ENCODE data around the gene NEXMIF.

The NEXMIF gene

DNA sequence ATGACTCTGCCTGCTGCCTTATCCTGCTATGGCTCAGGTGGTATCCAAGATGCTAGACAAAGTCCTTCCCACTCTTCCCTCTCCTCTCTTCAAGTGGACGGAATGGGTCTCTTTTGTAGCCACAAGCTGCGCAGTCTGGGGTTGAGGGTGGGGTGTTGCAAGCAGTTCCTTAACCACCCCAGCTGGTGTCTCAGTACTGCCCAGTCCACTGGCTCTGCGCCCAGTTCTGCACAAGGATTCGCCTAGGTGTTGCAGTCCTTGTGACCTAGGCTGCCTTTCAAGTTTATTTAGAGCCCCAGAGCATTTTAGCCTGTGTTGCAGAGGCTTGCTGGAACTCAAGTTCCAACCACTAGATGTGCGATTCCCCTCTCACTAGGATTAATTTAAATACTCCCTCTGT is 120.7 kb downstream of the NEXMIF start:
- Histone ChIP-seq H3K36me3 (ENCODE audit: control insufficient read depth, insufficient read depth, low read length) (no peaks in the 10 kb centered on the region), H3K4me1 (no peaks in the 10 kb centered on the region), H3K9ac (no peak overlapping the region), H3K27me3 (ENCODE audit: control insufficient read depth, insufficient read depth, low read length) (no peaks in the 10 kb centered on the region), H3K4me3 (ENCODE audit: low read depth, low read length) (no peak overlapping the region), H2AFZ (no peak overlapping the region), H3K4me2 (ENCODE audit: low read length) (no peak overlapping the region), H3K27ac (no peak overlapping the region), H3K79me2 (no peaks in the 10 kb centered on the region), H3K9me3 (ENCODE audit: control insufficient read depth, low read length) (no peaks in the 10 kb centered on the region)
- TF ChIP-seq, protein P1, sequence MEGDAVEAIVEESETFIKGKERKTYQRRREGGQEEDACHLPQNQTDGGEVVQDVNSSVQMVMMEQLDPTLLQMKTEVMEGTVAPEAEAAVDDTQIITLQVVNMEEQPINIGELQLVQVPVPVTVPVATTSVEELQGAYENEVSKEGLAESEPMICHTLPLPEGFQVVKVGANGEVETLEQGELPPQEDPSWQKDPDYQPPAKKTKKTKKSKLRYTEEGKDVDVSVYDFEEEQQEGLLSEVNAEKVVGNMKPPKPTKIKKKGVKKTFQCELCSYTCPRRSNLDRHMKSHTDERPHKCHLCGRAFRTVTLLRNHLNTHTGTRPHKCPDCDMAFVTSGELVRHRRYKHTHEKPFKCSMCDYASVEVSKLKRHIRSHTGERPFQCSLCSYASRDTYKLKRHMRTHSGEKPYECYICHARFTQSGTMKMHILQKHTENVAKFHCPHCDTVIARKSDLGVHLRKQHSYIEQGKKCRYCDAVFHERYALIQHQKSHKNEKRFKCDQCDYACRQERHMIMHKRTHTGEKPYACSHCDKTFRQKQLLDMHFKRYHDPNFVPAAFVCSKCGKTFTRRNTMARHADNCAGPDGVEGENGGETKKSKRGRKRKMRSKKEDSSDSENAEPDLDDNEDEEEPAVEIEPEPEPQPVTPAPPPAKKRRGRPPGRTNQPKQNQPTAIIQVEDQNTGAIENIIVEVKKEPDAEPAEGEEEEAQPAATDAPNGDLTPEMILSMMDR (IDR thresholded peaks at IDR 0.05) = no peak

DNA sequence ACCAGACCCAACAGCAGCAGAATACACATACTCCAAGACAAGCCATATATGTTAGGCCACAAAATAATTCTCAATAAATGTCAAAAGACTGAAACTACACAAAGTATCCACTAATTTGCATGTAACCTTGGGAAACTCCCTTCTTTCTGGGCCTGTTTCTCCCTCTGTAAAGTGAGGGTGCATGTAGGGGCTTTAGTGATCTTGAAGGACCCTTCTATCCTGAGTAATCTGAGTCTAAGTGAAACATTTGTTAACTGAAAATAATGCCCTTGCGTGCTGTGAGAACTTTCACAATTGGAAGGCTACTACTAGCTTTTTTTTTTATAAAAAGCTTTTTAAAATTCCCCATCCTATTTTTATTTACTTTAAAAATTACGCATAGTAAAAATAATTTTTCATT is 125.2 kb downstream of the NEXMIF start:
- Histone ChIP-seq H3K79me2 (no peaks in the 10 kb centered on the region), H3K4me1 (no peaks in the 10 kb centered on the region), H3K27me3 (ENCODE audit: control insufficient read depth, insufficient read depth, low read length) (no peaks in the 10 kb centered on the region), H3K9me3 (ENCODE audit: control insufficient read depth, low read length) (no peaks in the 10 kb centered on the region), H3K9ac (no peak overlapping the region), H3K4me3 (ENCODE audit: low read depth, low read length) (no peak overlapping the region), H3K27ac (no peak overlapping the region), H2AFZ (no peak overlapping the region), H3K36me3 (ENCODE audit: control insufficient read depth, insufficient read depth, low read length) (no peaks in the 10 kb centered on the region), H3K4me2 (ENCODE audit: low read length) (no peak overlapping the region)
- TF ChIP-seq, protein P1 (IDR thresholded peaks at IDR 0.05) = no peak

GRCh38 chrX:74797338-74797887 is 127.8 kb downstream of the NEXMIF start:
- TF ChIP-seq, protein P1 (IDR thresholded peaks at IDR 0.05) = no peak
- H3K4me1 ChIP-seq = no peaks in the 10 kb centered on the region
- no peaks in the 10 kb centered on the region for H3K9me3 ChIP-seq (ENCODE audit: control insufficient read depth, low read length)
- H3K36me3 ChIP-seq (ENCODE audit: control insufficient read depth, insufficient read depth, low read length) = no peaks in the 10 kb centered on the region
- H3K9ac ChIP-seq = no peak overlapping the region
- H3K4me2 ChIP-seq (ENCODE audit: low read length) = no peak overlapping the region
- H3K4me3 ChIP-seq (ENCODE audit: low read depth, low read length) = no peak overlapping the region
- H3K27me3 ChIP-seq (ENCODE audit: control insufficient read depth, insufficient read depth, low read length) = no peaks in the 10 kb centered on the region
- no peak overlapping the region for H2AFZ ChIP-seq
- no peaks in the 10 kb centered on the region for H3K79me2 ChIP-seq
- no peak overlapping the region for H3K27ac ChIP-seq

GRCh38 chrX:74788545-74789086 is 136.6 kb downstream of the NEXMIF start:
- Histone ChIP-seq H3K4me3 (ENCODE audit: low read depth, low read length) (no peak overlapping the region), H3K9ac (no peak overlapping the region), H3K9me3 (ENCODE audit: control insufficient read depth, low read length) (no peaks in the 10 kb centered on the region), H3K36me3 (ENCODE audit: control insufficient read depth, insufficient read depth, low read length) (no peaks in the 10 kb centered on the region), H2AFZ (no peak overlapping the region), H3K4me2 (ENCODE audit: low read length) (no peak overlapping the region), H3K27ac (no peak overlapping the region), H3K4me1 (no peaks in the 10 kb centered on the region), H3K79me2 (no peaks in the 10 kb centered on the region), H3K27me3 (ENCODE audit: control insufficient read depth, insufficient read depth, low read length) (no peaks in the 10 kb centered on the region)
- TF ChIP-seq, protein P1 (IDR thresholded peaks at IDR 0.05) = no peak

DNA sequence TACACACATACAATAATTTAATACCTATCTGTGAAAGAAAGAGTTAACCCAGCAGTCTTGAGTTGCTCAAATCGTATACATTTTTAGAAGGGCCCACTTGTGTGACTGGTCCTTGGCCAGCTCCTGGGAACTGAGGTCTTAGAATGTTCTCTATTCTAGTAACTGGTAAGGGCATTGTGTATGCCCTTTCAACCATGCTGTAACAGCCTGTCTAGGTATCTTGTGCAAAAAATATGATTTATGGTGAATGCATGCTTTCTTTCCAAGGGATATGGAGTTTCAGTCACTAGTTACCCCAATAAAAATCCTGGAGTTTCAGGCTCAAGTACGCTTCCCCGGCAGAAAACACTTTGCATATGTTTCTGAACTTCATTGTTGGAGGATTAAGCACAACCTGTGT is 140.6 kb downstream of the NEXMIF start:
- TF ChIP-seq, protein P1 (IDR thresholded peaks at IDR 0.05) = no peak
- no peak overlapping the region for H3K9ac ChIP-seq
- no peaks in the 10 kb centered on the region for H3K9me3 ChIP-seq (ENCODE audit: control insufficient read depth, low read length)
- no peak overlapping the region for H3K4me3 ChIP-seq (ENCODE audit: low read depth, low read length)
- no peaks in the 10 kb centered on the region for H3K36me3 ChIP-seq (ENCODE audit: control insufficient read depth, insufficient read depth, low read length)
- H3K27ac ChIP-seq = no peak overlapping the region
- no peaks in the 10 kb centered on the region for H3K79me2 ChIP-seq
- no peak overlapping the region for H3K4me2 ChIP-seq (ENCODE audit: low read length)
- no peaks in the 10 kb centered on the region for H3K4me1 ChIP-seq
- no peaks in the 10 kb centered on the region for H3K27me3 ChIP-seq (ENCODE audit: control insufficient read depth, insufficient read depth, low read length)
- H2AFZ ChIP-seq = no peak overlapping the region
